Measurements from ENCODE around the gene C16orf95. TPM values are rescaled to one million over a fixed set of nuclear protein-coding genes. Genes with fewer than 3 reads are reported as not detected.

Gene C16orf95
- polyA plus RNA-seq, 1 donor from 2014 or later, result 5.9 TPM

DNA sequence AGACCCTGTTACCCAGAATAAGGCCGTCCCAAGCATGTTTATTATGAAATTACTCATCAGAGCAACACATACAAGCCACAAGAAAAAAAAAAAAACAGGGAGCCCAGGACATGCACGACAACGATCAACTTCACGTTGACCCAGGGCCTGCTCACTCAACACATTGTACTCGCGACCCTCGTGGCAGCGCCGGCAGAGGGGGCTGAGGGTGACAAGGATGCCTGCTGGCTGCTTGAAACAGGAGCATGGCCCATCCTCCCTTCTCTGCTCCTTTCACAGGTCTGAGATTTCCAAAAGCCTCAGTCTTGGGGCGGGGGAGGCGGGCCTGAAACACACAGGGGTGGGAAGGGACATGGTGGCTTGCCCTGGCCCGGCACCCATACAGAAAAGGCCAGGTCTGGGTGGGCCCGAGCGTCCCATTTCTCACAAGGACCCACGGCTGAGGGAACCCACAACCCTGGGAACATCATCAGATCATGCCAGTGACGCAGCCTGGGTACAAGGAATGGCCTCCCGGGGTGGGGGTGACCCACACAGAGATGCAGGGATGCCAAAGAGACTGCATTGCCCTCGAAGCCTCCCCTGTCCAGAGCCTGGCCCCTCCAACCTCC lies 21.1 kb upstream of the C16orf95 start:
- Histone ChIP-seq H4K20me1 (ENCODE audit: insufficient read depth) (no peaks in the 10 kb centered on the region), H3K27ac (ENCODE audit: low read length) (no peak overlapping the region), H3K4me2 (ENCODE audit: low read length) (no peak overlapping the region), H3K27me3 (ENCODE audit: insufficient read depth, low read depth, low read length) (no peaks in the 10 kb centered on the region), H2AFZ (ENCODE audit: low read depth, low read length) (no peak overlapping the region), H3K4me3 (ENCODE audit: low read length) (no peak overlapping the region), H3F3A (ENCODE audit: insufficient read depth, low read length, poor library complexity, severe bottlenecking) (no peaks in the 10 kb centered on the region), H3K9me3 (ENCODE audit: low read length) (no peaks in the 10 kb centered on the region), H3K9ac (ENCODE audit: low read length) (no peak overlapping the region), H3K79me2 (replicated peaks; ENCODE audit: insufficient read depth, low read length) (no peaks in the 10 kb centered on the region), H3K36me3 (ENCODE audit: insufficient read depth, low read length) (no peaks in the 10 kb centered on the region), H3K9me2 (ENCODE audit: insufficient read depth, low read length) (no peaks in the 10 kb centered on the region)
- TF ChIP-seq TAF1 (IDR thresholded peaks at IDR 0.05; ENCODE audit: low read depth), result no peak
- no peak for TF ChIP-seq EZH2 (IDR thresholded peaks at IDR 0.05; ENCODE audit: borderline replicate concordance, insufficient read depth, low read length, poor library complexity, severe bottlenecking)
- TF ChIP-seq SMC3 (conservative IDR thresholded peaks at IDR 0.05; ENCODE audit: poor library complexity), result no peak
- no peak for TF ChIP-seq MXI1 (conservative IDR thresholded peaks at IDR 0.05; ENCODE audit: poor library complexity, severe bottlenecking)
- TF ChIP-seq, protein P1, sequence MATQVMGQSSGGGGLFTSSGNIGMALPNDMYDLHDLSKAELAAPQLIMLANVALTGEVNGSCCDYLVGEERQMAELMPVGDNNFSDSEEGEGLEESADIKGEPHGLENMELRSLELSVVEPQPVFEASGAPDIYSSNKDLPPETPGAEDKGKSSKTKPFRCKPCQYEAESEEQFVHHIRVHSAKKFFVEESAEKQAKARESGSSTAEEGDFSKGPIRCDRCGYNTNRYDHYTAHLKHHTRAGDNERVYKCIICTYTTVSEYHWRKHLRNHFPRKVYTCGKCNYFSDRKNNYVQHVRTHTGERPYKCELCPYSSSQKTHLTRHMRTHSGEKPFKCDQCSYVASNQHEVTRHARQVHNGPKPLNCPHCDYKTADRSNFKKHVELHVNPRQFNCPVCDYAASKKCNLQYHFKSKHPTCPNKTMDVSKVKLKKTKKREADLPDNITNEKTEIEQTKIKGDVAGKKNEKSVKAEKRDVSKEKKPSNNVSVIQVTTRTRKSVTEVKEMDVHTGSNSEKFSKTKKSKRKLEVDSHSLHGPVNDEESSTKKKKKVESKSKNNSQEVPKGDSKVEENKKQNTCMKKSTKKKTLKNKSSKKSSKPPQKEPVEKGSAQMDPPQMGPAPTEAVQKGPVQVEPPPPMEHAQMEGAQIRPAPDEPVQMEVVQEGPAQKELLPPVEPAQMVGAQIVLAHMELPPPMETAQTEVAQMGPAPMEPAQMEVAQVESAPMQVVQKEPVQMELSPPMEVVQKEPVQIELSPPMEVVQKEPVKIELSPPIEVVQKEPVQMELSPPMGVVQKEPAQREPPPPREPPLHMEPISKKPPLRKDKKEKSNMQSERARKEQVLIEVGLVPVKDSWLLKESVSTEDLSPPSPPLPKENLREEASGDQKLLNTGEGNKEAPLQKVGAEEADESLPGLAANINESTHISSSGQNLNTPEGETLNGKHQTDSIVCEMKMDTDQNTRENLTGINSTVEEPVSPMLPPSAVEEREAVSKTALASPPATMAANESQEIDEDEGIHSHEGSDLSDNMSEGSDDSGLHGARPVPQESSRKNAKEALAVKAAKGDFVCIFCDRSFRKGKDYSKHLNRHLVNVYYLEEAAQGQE (IDR thresholded peaks at IDR 0.05; ENCODE audit: borderline replicate concordance), result no peak

GRCh38 chr16:87337262-87337771 lies 20.1 kb upstream of the C16orf95 start:
- H3K79me2 ChIP-seq (replicated peaks; ENCODE audit: insufficient read depth, low read length), result no peaks in the 10 kb centered on the region
- H3K27me3 ChIP-seq (ENCODE audit: insufficient read depth, low read depth, low read length), result no peaks in the 10 kb centered on the region
- H3K9me2 ChIP-seq (ENCODE audit: insufficient read depth, low read length), result no peaks in the 10 kb centered on the region
- no peak overlapping the region for H3K27ac ChIP-seq (ENCODE audit: low read length)
- no peak for TF ChIP-seq RAD21 (conservative IDR thresholded peaks at IDR 0.05)
- TF ChIP-seq POLR2AphosphoS5 (IDR thresholded peaks at IDR 0.05), result no peak
- no peak for TF ChIP-seq TAF1 (IDR thresholded peaks at IDR 0.05; ENCODE audit: low read depth)
- TF ChIP-seq EZH2 (IDR thresholded peaks at IDR 0.05; ENCODE audit: borderline replicate concordance, insufficient read depth, low read length, poor library complexity, severe bottlenecking), result no peak
- TF ChIP-seq, protein P2, sequence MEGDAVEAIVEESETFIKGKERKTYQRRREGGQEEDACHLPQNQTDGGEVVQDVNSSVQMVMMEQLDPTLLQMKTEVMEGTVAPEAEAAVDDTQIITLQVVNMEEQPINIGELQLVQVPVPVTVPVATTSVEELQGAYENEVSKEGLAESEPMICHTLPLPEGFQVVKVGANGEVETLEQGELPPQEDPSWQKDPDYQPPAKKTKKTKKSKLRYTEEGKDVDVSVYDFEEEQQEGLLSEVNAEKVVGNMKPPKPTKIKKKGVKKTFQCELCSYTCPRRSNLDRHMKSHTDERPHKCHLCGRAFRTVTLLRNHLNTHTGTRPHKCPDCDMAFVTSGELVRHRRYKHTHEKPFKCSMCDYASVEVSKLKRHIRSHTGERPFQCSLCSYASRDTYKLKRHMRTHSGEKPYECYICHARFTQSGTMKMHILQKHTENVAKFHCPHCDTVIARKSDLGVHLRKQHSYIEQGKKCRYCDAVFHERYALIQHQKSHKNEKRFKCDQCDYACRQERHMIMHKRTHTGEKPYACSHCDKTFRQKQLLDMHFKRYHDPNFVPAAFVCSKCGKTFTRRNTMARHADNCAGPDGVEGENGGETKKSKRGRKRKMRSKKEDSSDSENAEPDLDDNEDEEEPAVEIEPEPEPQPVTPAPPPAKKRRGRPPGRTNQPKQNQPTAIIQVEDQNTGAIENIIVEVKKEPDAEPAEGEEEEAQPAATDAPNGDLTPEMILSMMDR (IDR thresholded peaks at IDR 0.05; ENCODE audit: poor library complexity, severe bottlenecking), result no peak
- TF ChIP-seq MXI1 (conservative IDR thresholded peaks at IDR 0.05; ENCODE audit: poor library complexity, severe bottlenecking), result no peak
- TF ChIP-seq SMC3 (conservative IDR thresholded peaks at IDR 0.05; ENCODE audit: poor library complexity), result no peak
- no peak for TF ChIP-seq EP300 (conservative IDR thresholded peaks at IDR 0.05; ENCODE audit: poor library complexity, severe bottlenecking)
- TF ChIP-seq, protein P1 (IDR thresholded peaks at IDR 0.05; ENCODE audit: borderline replicate concordance), result no peak
- H3K4me2 ChIP-seq (ENCODE audit: low read length), result no peak overlapping the region
- H2AFZ ChIP-seq (ENCODE audit: low read depth, low read length), result no peak overlapping the region
- no peaks in the 10 kb centered on the region for H3F3A ChIP-seq (ENCODE audit: insufficient read depth, low read length, poor library complexity, severe bottlenecking)
- no peak overlapping the region for H3K9ac ChIP-seq (ENCODE audit: low read length)
- no peaks in the 10 kb centered on the region for H3K9me3 ChIP-seq (ENCODE audit: low read length)
- H4K20me1 ChIP-seq (ENCODE audit: insufficient read depth), result no peaks in the 10 kb centered on the region
- H3K36me3 ChIP-seq (ENCODE audit: insufficient read depth, low read length), result no peaks in the 10 kb centered on the region
- no peak overlapping the region for H3K4me3 ChIP-seq (ENCODE audit: low read length)

Measured in neural cell (in vitro differentiated cells).